DND-41 (cell line): Measurements from ENCODE around the gene SCNN1A.

ENCODE experiments used
- ATAC-seq: fragments of 200-7000 bp; cut with Tn5 transposase; 3 replicates; pipeline ENCODE4 v1.9.1; 2021; ENCODE audit warnings: low read depth; ENCODE audit not compliant: insufficient read depth
- DNase-seq: peaks from one replicate; pipeline ENCODE4 v3.0.0-alpha.2; 2020
- H2AFZ ChIP-seq: 2 replicates; pipeline ENCODE4 v1.6.0; 2012; ENCODE audit warnings: low read depth, low read length
- H3K27ac ChIP-seq: 2 replicates; pipeline ENCODE4 v1.5.1; 2012; ENCODE audit warnings: low read length, inconsistent platforms
- H3K27me3 ChIP-seq: fragments of 200-600 bp; sonication (generic); 2 replicates; pipeline ENCODE4 v1.6.0; 2012; ENCODE audit warnings: low read length, mild to moderate bottlenecking, inconsistent platforms; ENCODE audit not compliant: insufficient read depth, poor library complexity
- H3K36me3 ChIP-seq: 2 replicates; pipeline ENCODE4 v1.5.1; 2012; ENCODE audit warnings: low read length, inconsistent platforms; ENCODE audit not compliant: insufficient read depth
- H3K4me1 ChIP-seq: 2 replicates; pipeline ENCODE4 v1.5.1; 2012; ENCODE audit warnings: mild to moderate bottlenecking, low read length; ENCODE audit not compliant: insufficient read depth
- H3K4me2 ChIP-seq: 2 replicates; pipeline ENCODE4 v1.6.0; 2012; ENCODE audit warnings: mild to moderate bottlenecking, moderate library complexity, low read length, inconsistent platforms; ENCODE audit not compliant: insufficient read depth
- H3K4me3 ChIP-seq, 2 experiments: fragments of 200-600 bp in 1 of 2; shearing (Covaris generic) in 1 of 2; 2 replicates each; pipeline ENCODE4 v1.5.1; 2012 to 2016; ENCODE audit warnings: inconsistent platforms in 2 of 2, low read length in 2 of 2, mild to moderate bottlenecking in 2 of 2, low read depth in 1 of 2, moderate library complexity in 1 of 2
- H3K79me2 ChIP-seq: 2 replicates; pipeline ENCODE4 v1.6.0; 2012; ENCODE audit warnings: low read length, inconsistent platforms; ENCODE audit not compliant: insufficient read depth
- H3K9ac ChIP-seq: 2 replicates; pipeline ENCODE4 v1.6.0; 2012; ENCODE audit warnings: low read depth, mild to moderate bottlenecking, inconsistent platforms, low read length, moderate library complexity
- H3K9me3 ChIP-seq: 2 replicates; pipeline ENCODE4 v1.5.1; 2012; ENCODE audit warnings: low read length, moderate library complexity, mild to moderate bottlenecking, inconsistent platforms; ENCODE audit not compliant: insufficient read depth, severe bottlenecking
- H4K20me1 ChIP-seq: 2 replicates; pipeline ENCODE4 v1.6.0; 2012; ENCODE audit warnings: low read length; ENCODE audit not compliant: insufficient read depth
- CTCF ChIP-seq: IDR thresholded peaks from 2 replicates; pipeline ENCODE4 v1.5.1; 2012; ENCODE audit warnings: borderline replicate concordance, low read length, moderate library complexity, mild to moderate bottlenecking; ENCODE audit not compliant: poor library complexity, severe bottlenecking; ENCODE audit errors: extremely low read depth
- EZH2 ChIP-seq: IDR thresholded peaks from 3 replicates; pipeline ENCODE4 v1.6.1; 2012; ENCODE audit warnings: borderline replicate concordance, low read depth, mild to moderate bottlenecking, moderate library complexity, low read length, inconsistent platforms; ENCODE audit not compliant: severe bottlenecking

Gene SCNN1A

GRCh38 chr12:6367969-6368892, 7.1 kb downstream of the SCNN1A start:
- no peak overlapping the region for H3K4me3 ChIP-seq
- TF ChIP-seq EZH2 (no peak), CTCF (no peak)
- H3K27ac ChIP-seq: no peak overlapping the region
- H3K79me2 ChIP-seq: no peaks in the 10 kb centered on the region
- no peaks in the 10 kb centered on the region for H3K27me3 ChIP-seq
- H3K4me1 ChIP-seq: no peaks in the 10 kb centered on the region
- no peaks in the 10 kb centered on the region for H3K9me3 ChIP-seq
- ATAC-seq (no peak), DNase-seq (no peak)
- H3K36me3 ChIP-seq: no peaks in the 10 kb centered on the region
- no peak overlapping the region for H3K9ac ChIP-seq
- no peaks in the 10 kb centered on the region for H4K20me1 ChIP-seq
- H3K4me2 ChIP-seq: no peak overlapping the region
- H2AFZ ChIP-seq: no peak overlapping the region

GRCh38 chr12:6367065-6367968, 8.0 kb downstream of the SCNN1A start:
- Histone ChIP-seq H3K79me2 (no peaks in the 10 kb centered on the region), H3K4me3 (no peak overlapping the region), H3K9ac (no peak overlapping the region), H3K4me1 (no peaks in the 10 kb centered on the region), H3K4me2 (no peak overlapping the region), H3K36me3 (no peaks in the 10 kb centered on the region), H4K20me1 (no peaks in the 10 kb centered on the region), H3K9me3 (no peaks in the 10 kb centered on the region), H3K27ac (no peak overlapping the region), H2AFZ (no peak overlapping the region), H3K27me3 (no peaks in the 10 kb centered on the region)
- ATAC-seq (peak; percentile 83), DNase-seq (peak; percentile 47)
- TF ChIP-seq CTCF (peak; percentile 52), EZH2 (no peak)

GRCh38 chr12:6364044-6364374, 11.4 kb downstream of the SCNN1A start:
- H3K79me2 ChIP-seq: no peaks in the 10 kb centered on the region
- H3K4me1 ChIP-seq: no peaks in the 10 kb centered on the region
- H3K9ac ChIP-seq: no peak overlapping the region
- no peak overlapping the region for H3K4me2 ChIP-seq
- ATAC-seq: no peak
- no peaks in the 10 kb centered on the region for H4K20me1 ChIP-seq
- H3K27ac ChIP-seq: no peak overlapping the region
- no peak overlapping the region for H3K4me3 ChIP-seq
- no peaks in the 10 kb centered on the region for H3K27me3 ChIP-seq
- no peak for DNase-seq
- TF ChIP-seq CTCF: no peak
- no peak for TF ChIP-seq EZH2
- no peak overlapping the region for H2AFZ ChIP-seq
- H3K36me3 ChIP-seq: no peaks in the 10 kb centered on the region
- no peaks in the 10 kb centered on the region for H3K9me3 ChIP-seq
